Measurements from ENCODE around the gene SORCS2.

The SORCS2 gene

GRCh38 chr4:7476820-7477219 is 284.5 kb downstream of the SORCS2 start:
- no peak overlapping the region for H3K4me3 ChIP-seq (ENCODE audit: low read length)
- no peak for DNase-seq (ENCODE audit: low read depth, low spot score)

GRCh38 chr4:7477695-7478094 is 285.4 kb downstream of the SORCS2 start:
- DNase-seq (ENCODE audit: low read depth, low spot score) = no peak
- H3K4me3 ChIP-seq (ENCODE audit: low read length) = no peak overlapping the region

DNA sequence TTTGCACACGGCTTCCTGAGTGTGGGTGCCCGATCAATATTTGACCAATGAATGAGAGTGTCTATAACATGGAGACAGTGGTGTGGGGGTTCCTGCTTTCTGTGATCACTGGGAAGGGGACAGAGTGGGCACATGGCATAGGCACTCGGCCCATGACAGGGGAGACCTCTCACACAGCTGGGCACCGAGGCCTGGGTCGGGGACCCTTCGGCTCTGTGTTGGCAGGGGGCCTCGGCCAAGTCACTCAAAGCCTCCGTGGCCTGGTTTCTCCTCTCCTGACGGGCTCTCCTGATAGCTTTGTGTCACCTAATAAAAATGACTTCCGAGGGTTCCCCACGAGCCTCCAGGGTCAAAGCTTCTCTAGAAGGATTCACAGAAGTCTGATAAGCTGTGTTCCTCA is 286.3 kb downstream of the SORCS2 start:
- H3K4me3 ChIP-seq (ENCODE audit: low read length) = no peak overlapping the region
- no peak for DNase-seq (ENCODE audit: low read depth, low spot score)

GRCh38 chr4:7480423-7480822 is 288.1 kb downstream of the SORCS2 start:
- H3K4me3 ChIP-seq (ENCODE audit: low read length) = no peak overlapping the region
- no peak for DNase-seq (ENCODE audit: low read depth, low spot score)

- H3K4me3 ChIP-seq (ENCODE audit: low read length) = no peak overlapping the region
- no peak for DNase-seq (ENCODE audit: low read depth, low spot score)
Measured at GRCh38 chr4:7481227-7481626, 288.9 kb downstream of the SORCS2 start.

- H3K4me3 ChIP-seq (ENCODE audit: low read length) = no peak overlapping the region
- DNase-seq (ENCODE audit: low read depth, low spot score) = no peak
Measured at GRCh38 chr4:7485096-7485495, 292.8 kb downstream of the SORCS2 start.

- no peak for DNase-seq (ENCODE audit: low read depth, low spot score)
Measured at GRCh38 chr4:7486101-7486500, 293.8 kb downstream of the SORCS2 start.

DNA sequence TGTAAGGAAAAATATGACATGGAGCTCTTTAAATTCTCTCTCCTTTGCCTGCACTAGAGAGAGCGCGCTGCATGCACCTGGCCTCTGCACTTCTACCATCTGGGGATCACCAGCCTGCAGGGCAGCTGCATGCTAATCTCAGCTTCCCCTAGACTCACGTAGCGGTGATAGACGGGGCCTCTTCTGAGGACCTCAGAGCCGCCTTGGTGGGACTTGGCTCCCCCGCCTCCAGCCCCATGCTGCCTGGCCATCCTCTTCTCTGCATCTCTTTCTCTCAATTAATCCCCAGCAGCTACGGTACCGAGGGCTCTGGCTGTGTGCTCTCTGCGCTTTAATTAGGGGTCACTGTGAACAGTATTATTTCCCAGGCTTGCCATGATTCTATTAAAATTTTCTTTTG is 295.2 kb downstream of the SORCS2 start:
- no peak overlapping the region for H3K4me3 ChIP-seq (ENCODE audit: low read length)
- no peak for DNase-seq (ENCODE audit: low read depth, low spot score)

More at GRCh38 chr4:7486101-7486500, 293.8 kb downstream of the SORCS2 start:
- H3K4me3 ChIP-seq (ENCODE audit: low read length) = no peak overlapping the region

GRCh38 chr4:7487998-7488671 is 295.8 kb downstream of the SORCS2 start:
- H3K4me3 ChIP-seq (ENCODE audit: low read length) = no peak overlapping the region
- no peak for DNase-seq (ENCODE audit: low read depth, low spot score)

GRCh38 chr4:7491915-7492314 is 299.6 kb downstream of the SORCS2 start:
- DNase-seq (ENCODE audit: low read depth, low spot score) = no peak
- no peak overlapping the region for H3K4me3 ChIP-seq (ENCODE audit: low read length)

DNA sequence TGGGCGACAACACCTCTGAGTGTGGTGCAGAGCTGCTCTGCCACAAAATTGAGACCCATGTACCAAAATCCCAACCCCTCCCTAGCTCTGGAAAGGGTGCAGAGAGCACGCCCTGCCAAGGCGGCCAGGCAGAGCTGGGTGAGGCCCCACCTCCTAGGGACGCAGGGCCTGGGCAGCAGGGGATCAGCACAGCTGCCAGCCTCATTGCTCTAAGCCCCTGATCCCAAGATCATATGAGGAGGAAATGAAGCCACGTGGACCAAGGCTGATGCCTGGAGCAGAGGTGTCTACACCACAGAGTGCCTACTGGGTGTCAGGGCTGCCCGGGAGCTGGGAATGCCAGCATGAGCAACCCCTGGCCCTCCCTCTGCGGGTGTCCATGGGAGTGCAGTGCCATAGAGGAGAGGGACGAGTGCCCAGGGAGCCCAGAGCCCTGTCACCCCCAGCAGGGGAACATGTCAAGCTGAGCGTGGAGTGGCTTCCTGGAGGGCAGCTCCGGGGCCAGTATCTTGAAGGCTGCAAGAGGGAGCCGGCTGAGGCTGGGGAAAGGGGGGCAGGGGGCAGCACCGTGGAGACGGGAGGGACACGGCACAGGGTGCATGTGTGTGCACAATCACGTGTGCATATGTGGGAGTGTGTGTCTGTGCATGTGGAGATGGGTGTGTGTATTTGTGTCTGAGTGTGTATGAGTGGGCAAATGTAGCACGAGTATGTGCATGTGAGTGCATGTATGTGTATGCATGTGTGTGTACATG is 306.3 kb downstream of the SORCS2 start:
- DNase-seq (ENCODE audit: low read depth, low spot score) = no peak

GRCh38 chr4:7499661-7500060 is 307.3 kb downstream of the SORCS2 start:
- DNase-seq (ENCODE audit: low read depth, low spot score) = no peak
- no peak overlapping the region for H3K4me3 ChIP-seq (ENCODE audit: low read length)

More for the DNA sequence above, 306.3 kb downstream of the SORCS2 start:
- no peak overlapping the region for H3K4me3 ChIP-seq (ENCODE audit: low read length)

DNA sequence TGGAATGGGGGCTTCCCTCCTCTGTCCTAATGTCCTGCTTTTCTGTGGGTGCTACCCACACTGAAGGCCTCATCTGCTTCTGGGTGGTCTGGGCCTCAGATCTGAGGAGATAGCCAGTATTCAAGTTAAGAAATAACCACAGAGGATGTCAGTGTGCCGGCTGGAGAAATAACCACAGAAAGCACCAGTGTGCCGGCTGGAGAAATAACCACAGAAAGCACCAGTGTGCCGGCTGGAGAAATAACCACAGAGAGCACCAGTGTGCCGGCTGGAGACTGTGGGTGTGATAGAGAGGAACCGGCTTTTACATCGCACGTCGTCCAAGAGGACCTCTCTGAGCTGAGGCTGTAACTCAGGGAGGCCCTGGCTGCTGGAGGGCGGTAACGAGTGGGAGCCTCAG is 308.1 kb downstream of the SORCS2 start:
- DNase-seq (ENCODE audit: low read depth, low spot score) = no peak
- no peak overlapping the region for H3K4me3 ChIP-seq (ENCODE audit: low read length)

GRCh38 chr4:7501314-7501713 is 309.0 kb downstream of the SORCS2 start:
- H3K4me3 ChIP-seq (ENCODE audit: low read length) = no peak overlapping the region
- DNase-seq (ENCODE audit: low read depth, low spot score) = no peak

- DNase-seq (ENCODE audit: low read depth, low spot score) = no peak
- no peak overlapping the region for H3K4me3 ChIP-seq (ENCODE audit: low read length)
Measured at GRCh38 chr4:7501873-7502272, 309.5 kb downstream of the SORCS2 start.

DNA sequence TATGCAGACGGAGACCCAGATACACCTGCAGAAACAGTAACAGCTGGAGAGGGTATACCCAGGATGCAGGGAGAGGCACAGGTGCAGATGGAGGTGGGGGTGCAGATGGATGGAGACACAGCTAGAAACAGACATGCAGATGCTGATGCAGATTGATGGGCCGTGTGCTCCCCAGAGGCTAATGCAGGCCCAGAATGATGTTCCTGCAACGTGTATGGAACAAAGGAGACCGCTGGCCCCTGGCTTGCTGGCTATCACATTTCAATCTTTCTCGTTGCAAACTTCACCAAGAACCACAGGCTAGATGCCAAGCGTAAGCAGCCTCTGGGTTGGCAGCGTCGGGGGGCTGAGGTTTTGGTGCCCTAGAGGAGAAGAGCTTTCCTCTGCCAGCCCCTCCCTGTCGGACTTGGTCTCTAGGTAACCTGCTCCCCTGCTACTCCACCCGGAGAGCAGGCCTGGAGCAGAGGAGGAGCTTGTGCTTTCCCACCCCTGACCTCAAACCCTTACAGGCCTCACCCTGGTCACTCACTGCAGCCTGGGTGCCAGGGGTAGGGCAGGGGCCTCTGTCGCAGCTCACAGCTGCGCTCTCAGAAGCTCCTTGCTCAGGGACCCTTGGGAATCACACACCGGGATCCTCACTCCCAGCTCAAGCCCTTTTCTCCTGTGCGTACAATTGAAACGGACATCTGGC is 311.4 kb downstream of the SORCS2 start:
- DNase-seq (ENCODE audit: low read depth, low spot score) = no peak
- H3K4me3 ChIP-seq (ENCODE audit: low read length) = no peak overlapping the region

- H3K4me3 ChIP-seq (ENCODE audit: low read length) = no peak overlapping the region
- DNase-seq (ENCODE audit: low read depth, low spot score) = no peak
Measured at GRCh38 chr4:7505116-7505900, 313.0 kb downstream of the SORCS2 start.

DNA sequence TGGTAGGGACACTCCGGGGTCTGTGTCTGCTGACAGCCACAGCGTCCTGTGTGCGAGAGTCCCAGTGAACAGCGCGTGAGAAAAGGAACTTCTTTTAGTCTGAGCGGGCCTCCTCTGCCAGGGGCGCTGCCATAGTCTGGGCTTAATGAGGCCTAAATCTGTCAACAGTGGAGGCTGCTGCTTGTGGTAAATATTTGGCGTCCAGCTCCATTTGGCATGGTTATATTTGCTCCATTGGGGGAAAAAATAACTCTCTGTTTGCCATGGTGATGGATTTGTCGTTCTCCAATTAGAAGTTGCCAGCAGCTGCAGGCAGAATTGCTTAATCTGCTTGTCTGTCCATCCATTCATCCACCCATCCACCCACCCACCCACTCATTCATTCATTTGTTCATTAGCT is 313.8 kb downstream of the SORCS2 start:
- H3K4me3 ChIP-seq (ENCODE audit: low read length) = no peak overlapping the region
- DNase-seq (ENCODE audit: low read depth, low spot score) = no peak

GRCh38 chr4:7506572-7506971 is 314.2 kb downstream of the SORCS2 start:
- no peak overlapping the region for H3K4me3 ChIP-seq (ENCODE audit: low read length)
- DNase-seq (ENCODE audit: low read depth, low spot score) = no peak

- H3K4me3 ChIP-seq (ENCODE audit: low read length) = no peak overlapping the region
- no peak for DNase-seq (ENCODE audit: low read depth, low spot score)
Measured at GRCh38 chr4:7507381-7507780, 315.0 kb downstream of the SORCS2 start.

All from Jurkat, Clone E6-1 (cell line).